ENCODE data around the gene BHLHE23.
A peak's percentile ranks its signal among the peaks of the same experiment; 100 is the strongest.

The BHLHE23 gene

DNA sequence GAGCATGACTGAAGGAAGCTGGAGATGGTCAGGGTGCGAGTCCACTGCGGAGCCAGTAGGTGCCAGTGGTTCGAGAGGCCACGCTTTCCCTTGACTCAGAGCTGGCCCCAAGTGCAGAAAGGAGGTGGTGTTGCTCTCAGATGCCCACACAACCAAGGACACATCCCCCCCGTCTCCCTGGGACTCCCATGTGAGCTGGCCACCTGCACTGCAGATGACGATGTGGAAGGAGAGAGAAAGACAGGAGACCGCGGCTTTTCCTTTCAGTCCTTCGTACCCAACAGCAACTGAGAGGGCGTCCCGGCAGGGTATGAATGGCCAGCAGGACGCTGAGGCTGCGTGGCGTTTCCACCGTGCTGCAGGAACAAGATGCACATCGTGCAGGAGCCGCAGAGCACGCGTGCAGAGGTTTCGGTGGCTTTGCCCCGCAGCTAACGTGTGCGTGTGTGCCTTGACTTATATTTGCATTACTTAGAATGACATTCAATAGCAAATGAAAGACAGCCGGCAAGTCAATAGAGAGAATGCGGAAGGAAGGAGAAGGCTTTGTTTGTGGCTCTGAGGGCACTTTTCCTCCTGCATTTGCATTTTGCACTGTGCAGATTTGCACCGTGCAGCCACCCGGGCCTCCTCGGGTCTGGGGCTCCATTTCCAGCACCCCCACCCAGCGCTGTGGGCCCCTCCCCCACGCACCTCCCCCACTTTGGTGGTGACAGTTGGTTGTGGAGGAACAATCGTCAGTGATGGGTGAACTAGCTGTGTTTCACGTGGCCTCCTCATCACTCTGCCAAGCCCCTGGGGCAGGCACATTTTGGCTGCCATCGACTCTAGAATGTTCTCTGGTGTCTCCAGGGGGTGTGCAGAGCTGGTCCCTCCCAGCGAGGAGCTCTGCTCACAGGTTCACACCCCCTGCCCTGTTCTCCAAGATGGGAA, 26.4 kb upstream of the BHLHE23 start:
- ATAC-seq, result peak; percentile 56
- Mint-ChIP-seq H3K27ac (no peak overlapping the region), H3K36me3 (no peaks in the 10 kb centered on the region), H3K4me3 (peak overlapping the region; percentile 68), H3K4me1 (peaks cover 18% of the 10 kb centered on the region), H3K27me3 (peaks cover 68% of the 10 kb centered on the region), H3K9me3 (no peaks in the 10 kb centered on the region)

DNA sequence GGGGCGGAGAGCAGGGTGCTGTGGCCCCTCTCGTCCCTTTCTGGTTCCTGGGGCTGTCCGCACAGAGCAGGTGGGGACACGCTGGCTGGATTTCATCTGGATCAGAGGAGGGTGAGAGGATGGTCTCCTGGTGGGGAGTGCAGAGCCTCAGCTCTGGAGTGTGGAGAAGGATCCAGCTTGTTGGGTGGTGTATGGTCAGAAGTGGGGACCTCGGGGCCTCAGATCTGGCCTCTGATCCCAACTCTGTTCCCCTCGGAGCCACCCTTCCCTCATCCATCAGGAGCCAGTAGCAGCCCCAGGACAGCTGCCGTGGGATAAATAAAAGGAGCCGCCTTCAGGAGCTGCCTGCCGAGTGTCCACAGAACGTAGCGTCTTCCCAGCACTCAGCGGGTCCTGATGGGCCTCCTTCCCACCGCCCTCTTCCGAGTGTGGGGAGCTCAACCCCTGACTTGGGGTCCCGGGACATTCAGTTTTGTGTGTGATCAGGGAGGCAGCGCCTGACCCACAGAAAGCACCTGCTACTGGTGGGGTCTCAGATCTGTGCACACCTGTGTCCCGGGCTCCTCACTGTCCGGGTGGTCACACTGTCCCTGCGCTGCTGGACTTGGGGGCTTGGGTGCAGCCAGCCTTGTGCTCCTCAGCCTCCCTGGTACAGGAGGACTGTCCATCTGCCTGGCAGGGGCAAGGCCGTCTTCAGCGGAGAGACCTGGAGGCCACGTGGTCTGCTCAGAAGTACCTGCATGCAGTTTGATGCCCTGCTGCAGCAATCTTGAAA, 25.4 kb upstream of the BHLHE23 start:
- no peak for ATAC-seq
- no peaks in the 10 kb centered on the region for H3K36me3 Mint-ChIP-seq
- H3K4me3 Mint-ChIP-seq, result peak overlapping the region; percentile 68
- H3K27ac Mint-ChIP-seq, result no peak overlapping the region
- H3K27me3 Mint-ChIP-seq, result peaks cover 70% of the 10 kb centered on the region
- H3K9me3 Mint-ChIP-seq, result no peaks in the 10 kb centered on the region
- H3K4me1 Mint-ChIP-seq, result peaks cover 18% of the 10 kb centered on the region

DNA sequence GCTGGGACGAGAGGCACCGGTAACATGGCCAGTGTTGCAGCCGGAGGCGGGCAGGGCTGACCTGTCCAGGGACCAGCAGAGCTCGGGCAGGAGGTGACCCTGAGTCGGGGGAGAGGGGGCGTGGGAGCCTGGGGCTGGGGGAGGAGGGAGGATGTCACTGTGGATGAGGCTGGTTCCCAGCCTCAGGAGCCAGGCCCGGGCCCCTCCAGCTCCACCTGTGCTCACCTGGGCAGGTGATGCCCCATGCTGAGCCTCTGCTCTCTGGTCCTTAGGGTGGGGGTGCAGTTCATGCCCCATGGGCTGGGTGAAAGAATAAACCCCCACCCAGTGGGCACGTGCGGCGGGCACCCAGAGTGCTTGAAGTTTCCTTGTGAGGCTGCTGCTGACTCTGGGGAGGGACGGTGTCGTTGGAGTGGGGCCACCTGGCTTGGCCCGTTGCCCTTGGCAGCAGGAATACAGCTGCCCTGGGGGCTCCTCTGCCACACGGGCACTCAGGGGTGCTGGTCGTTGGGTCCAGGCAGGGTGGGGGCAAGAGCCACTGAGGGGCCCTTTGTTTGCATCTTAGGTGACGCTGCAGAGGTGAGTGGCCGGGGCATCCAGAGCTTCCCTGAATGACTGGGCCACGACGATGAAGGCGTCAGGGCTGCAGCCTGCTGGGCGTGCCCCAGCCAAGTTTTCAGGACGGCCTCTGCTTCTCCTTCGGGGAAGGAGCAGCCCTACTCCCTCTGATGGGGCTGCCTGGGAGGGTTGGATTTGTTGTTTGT, 24.7 kb upstream of the BHLHE23 start:
- Mint-ChIP-seq H3K4me3 (no peak overlapping the region), H3K36me3 (no peaks in the 10 kb centered on the region), H3K4me1 (peaks cover 18% of the 10 kb centered on the region), H3K27me3 (peaks cover 70% of the 10 kb centered on the region), H3K27ac (no peak overlapping the region), H3K9me3 (no peaks in the 10 kb centered on the region)
- no peak for ATAC-seq

DNA sequence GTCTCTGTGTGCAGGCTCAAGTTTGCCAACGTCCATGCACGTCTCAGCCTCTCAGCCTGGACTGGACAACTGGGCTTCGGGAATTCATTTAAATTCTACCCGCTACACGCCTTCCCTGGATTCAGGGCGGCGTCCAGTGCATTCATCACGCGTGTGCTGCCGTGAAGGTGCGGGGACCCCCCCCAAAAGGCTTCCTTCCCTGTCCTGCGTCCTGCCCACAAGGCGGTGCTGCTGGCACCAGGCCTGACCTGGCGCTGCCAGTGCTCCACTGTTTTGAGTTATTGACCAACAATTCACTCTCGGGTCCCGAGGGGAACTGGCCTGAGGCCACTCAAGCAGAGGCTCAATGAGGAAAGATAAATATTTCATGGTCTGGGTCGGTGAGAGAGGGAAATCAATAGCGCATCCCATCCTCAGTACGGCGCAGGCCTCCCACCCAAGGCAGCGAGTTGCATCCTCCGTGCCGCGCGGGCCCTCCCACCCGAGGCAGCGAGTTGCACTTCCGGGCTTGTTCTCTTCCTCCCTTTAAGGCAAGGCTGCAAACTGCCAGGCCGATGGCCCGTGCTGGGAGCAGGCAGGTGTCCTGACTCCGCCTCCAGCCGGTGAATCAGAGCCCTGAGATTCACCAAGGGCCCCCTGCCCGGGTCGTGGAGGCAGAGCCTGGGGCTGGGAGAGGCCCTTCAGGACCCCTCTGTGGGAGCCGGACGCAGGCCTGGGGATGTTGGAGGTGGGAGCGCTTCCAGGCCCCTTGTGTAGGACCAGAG, 22.8 kb upstream of the BHLHE23 start:
- H3K36me3 Mint-ChIP-seq, result no peaks in the 10 kb centered on the region
- no peak overlapping the region for H3K4me3 Mint-ChIP-seq
- no peak for ATAC-seq
- H3K9me3 Mint-ChIP-seq, result no peaks in the 10 kb centered on the region
- peaks cover 75% of the 10 kb centered on the region for H3K27me3 Mint-ChIP-seq
- H3K27ac Mint-ChIP-seq, result no peak overlapping the region
- peaks cover 18% of the 10 kb centered on the region for H3K4me1 Mint-ChIP-seq

DNA sequence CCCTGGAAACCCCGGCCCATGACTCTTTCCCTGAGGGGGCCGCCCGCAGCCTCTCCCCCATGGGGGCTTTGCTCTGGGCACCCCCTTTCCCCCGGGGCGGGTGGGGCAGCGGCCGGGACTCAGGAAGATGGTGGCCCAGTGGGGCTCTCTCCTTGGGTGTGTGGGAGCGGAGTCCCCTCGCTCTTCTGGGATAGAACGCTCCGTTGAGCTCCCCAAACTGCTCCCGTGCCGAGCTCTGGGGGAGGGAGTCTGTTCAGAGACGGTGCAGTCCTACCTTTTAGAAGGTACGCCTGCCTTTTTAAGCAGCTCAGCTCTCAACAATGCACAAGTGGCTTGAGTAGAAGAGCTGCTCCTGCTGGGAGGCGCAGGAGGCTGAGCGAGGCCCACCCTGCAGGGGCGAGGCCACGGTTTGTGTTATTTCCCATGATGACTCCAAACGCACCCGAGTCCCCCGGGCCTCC, 21.7 kb upstream of the BHLHE23 start:
- Mint-ChIP-seq H3K36me3 (no peaks in the 10 kb centered on the region), H3K4me1 (peaks cover 10% of the 10 kb centered on the region), H3K27ac (no peak overlapping the region), H3K9me3 (no peaks in the 10 kb centered on the region), H3K4me3 (no peak overlapping the region), H3K27me3 (peaks cover 82% of the 10 kb centered on the region)
- ATAC-seq, result no peak

DNA sequence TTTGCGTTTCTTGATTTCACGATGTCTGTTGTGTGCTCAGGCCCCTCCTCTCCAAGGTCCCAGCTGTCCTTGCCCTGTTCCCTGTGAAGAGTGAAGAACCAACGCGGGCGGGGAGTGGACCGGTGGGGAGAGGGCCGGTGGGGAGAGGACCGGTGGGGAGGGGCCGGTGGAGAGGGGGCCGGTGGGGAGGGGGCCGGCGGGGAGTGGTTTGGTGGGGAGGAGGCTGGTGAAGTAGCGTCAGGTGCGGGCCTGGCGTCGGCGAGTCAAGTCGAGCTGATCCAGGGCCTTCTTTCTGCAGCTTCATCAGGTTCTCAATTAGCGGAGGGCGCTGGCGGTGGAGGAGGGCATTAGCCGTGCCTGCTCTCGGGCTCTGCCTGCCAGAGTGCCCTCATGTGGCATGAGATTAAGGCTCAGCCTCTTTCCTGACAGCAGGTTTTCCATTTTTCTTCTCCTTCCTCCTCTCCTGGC, 21.2 kb upstream of the BHLHE23 start:
- peaks cover 84% of the 10 kb centered on the region for H3K27me3 Mint-ChIP-seq
- H3K27ac Mint-ChIP-seq, result no peak overlapping the region
- H3K9me3 Mint-ChIP-seq, result no peaks in the 10 kb centered on the region
- peaks cover 4% of the 10 kb centered on the region for H3K4me1 Mint-ChIP-seq
- peak; percentile 60 for ATAC-seq
- no peaks in the 10 kb centered on the region for H3K36me3 Mint-ChIP-seq
- no peak overlapping the region for H3K4me3 Mint-ChIP-seq

DNA sequence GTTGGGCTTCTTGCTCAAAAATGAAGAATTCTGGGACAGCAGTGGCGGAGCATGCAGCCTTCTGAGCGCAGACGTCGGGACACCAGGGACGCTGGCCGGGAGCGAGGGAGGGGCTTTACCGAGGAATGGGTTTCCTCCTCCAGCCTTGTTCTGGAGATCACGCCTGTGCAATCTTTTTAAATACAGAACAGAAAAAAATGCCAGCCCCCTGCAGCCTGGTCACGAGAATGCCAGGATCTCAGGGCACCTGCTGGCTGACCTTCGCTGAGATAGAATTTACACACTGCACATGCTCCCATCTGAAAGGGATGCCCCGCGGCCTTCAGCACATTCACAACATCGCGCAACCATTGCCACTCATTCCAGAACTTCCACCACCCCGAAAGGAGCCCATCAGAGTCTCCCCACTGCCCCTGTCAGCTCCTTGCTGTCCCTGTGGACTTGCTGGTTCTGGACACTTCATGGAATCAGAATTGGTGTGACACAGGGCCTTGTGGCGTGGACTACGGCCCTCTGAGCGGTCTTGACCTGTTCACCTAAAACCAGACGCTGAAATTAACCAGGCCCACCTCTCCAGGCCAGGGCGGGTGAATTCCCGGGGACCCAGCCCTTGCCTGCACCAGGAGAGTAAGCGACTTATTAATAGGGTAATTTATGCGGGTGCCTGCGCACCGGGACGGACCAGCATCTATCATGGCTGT, 20.6 kb upstream of the BHLHE23 start:
- H3K36me3 Mint-ChIP-seq, result no peaks in the 10 kb centered on the region
- peaks cover 84% of the 10 kb centered on the region for H3K27me3 Mint-ChIP-seq
- ATAC-seq, result no peak
- H3K4me3 Mint-ChIP-seq, result no peak overlapping the region
- no peaks in the 10 kb centered on the region for H3K9me3 Mint-ChIP-seq
- H3K4me1 Mint-ChIP-seq, result no peaks in the 10 kb centered on the region
- no peak overlapping the region for H3K27ac Mint-ChIP-seq

DNA sequence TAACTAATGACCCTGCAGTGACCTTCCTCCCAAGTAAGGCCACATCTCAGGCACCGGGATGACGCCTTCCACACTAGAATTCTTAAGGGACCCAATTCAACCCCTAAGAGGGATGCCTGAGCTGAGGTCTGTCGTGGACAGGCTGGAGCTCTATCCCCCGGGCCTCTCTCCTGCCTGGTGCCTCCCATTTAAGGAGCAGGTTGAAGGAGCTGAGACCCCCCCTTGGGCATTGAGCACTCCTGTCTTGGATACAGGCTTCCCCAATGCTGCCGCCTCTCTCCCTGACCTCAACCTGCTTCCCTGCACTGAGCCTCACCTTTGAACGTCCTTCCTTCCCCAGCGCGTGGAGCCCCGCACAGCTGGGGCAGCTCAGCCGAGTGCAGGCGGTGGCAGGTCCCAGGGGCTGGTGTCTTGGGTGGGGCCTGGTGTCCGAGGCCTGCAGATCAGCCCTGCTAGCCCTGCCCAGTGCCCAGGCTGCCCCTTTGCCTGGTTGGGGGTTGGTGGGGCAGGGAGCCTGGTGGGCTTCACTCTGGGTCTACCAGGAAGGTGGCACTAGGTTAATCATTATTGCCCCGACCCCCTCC, 19.9 kb upstream of the BHLHE23 start:
- H3K9me3 Mint-ChIP-seq, result no peaks in the 10 kb centered on the region
- no peaks in the 10 kb centered on the region for H3K36me3 Mint-ChIP-seq
- no peaks in the 10 kb centered on the region for H3K4me1 Mint-ChIP-seq
- no peak overlapping the region for H3K27ac Mint-ChIP-seq
- ATAC-seq, result no peak
- peaks cover 84% of the 10 kb centered on the region for H3K27me3 Mint-ChIP-seq
- H3K4me3 Mint-ChIP-seq, result no peak overlapping the region

DNA sequence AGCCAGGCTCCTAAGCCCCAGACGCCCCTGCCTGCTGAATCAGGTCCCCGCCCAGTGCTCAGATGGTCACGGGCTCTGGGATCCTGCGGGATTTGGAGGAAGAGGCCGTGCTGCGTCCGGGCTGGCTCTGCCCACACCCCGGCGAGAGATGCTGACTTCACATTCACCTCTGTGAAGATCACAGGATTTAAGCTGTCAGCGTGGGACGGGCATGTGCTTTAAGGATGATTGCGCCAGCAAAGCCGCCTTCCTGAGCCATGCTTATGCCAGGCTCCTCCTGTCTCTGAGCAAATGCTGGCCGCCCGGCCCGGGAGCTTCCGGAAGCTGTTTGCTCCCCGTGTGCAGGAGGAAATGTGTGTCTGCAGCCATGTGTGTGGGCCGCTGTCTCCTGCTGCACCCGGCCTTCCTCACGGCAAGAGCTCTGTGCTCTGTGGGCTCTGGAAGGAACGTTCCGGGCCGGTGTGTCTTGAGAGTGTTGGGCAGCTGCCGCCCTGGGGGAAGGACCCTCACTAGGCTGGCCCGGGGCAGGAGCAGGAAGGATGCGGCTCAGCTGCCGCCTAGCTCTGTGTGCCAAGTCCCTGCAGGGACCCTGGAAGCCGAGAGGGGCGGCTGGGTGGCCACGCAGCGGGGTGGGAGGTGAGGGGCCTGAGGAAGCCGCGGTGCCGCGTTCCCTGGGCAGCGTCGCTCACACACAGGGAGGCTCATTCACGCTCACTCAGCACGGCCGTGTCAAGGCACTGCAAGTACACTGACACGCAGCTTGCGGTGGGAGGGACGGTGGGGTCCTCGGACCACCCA, 19.0 kb upstream of the BHLHE23 start:
- H3K4me1 Mint-ChIP-seq, result no peaks in the 10 kb centered on the region
- peaks cover 4% of the 10 kb centered on the region for H3K9me3 Mint-ChIP-seq
- H3K27me3 Mint-ChIP-seq, result peaks cover 84% of the 10 kb centered on the region
- no peak overlapping the region for H3K27ac Mint-ChIP-seq
- H3K36me3 Mint-ChIP-seq, result no peaks in the 10 kb centered on the region
- no peak for ATAC-seq
- H3K4me3 Mint-ChIP-seq, result no peak overlapping the region

DNA sequence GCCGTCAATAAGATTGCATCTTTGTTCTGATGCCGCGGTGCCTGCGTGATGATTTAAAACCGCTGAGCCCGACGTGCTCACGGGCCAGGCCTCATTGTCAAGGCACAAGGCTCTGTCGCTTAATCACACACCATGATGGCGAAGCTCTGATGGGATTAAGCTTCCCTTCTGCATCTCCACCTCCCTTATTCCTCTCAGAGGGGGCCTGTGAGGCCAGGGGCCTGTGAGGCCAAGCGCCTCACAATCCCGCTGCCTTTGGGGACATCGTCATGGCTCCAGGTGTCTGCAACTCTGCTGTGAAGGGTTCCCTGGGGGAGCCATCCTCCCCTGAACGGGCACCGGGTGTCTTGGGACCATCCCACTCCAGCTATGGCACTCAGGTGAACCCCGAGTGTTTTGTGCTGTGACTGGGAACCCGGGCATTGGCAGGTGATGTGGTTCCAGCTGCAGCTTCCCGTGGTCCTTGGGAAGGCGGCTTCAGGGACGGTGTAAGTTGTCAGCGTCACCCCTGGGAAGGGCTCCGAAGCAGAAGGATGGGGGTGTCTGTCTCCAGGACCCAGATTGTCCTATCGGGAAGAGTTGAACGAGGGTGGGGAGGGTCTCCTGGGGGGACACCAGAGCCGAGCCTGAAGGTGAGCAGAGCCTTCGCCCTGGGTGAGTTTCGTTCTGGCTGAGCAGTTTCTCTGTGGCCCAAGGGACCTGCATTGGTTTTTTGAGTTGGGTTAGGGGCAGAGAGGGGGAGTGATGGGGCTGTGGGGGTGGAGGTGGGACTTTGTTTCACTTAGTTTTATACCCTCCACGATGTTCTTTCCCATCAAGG, 18.0 kb upstream of the BHLHE23 start:
- peaks cover 9% of the 10 kb centered on the region for H3K9me3 Mint-ChIP-seq
- H3K27ac Mint-ChIP-seq, result no peak overlapping the region
- no peaks in the 10 kb centered on the region for H3K36me3 Mint-ChIP-seq
- ATAC-seq, result no peak
- peaks cover 91% of the 10 kb centered on the region for H3K27me3 Mint-ChIP-seq
- no peaks in the 10 kb centered on the region for H3K4me1 Mint-ChIP-seq
- no peak overlapping the region for H3K4me3 Mint-ChIP-seq

DNA sequence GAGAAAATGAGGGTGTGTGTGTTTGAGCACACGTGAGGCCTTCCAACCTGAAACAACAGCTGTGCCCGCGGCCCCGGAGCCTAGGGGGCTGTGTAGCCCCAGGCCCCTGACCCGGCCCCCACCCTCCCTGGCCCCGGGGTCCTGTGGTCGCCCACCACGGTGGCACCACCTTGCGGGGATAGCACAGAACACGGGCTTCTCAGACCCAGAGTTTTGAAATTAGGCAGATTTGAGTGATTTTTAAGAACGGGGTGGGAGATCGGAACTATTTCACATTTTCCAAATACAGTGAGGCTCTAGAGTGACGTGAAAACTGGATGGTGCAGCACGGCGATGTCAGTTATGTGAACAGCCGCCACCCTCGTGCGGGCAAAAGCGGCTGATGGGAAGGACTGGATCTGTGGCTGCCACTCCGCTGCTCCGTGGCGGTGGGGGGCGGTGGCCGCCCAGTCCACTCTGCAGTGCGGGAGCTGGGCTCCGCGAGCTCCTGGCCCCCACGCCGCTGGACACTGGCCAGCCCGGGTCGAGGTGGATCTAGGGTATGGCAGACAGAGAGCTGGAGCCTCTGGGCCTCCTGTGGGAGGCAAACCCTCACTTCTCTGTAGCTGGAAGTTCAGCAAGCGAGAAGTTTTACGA, 17.3 kb upstream of the BHLHE23 start:
- Mint-ChIP-seq H3K4me1 (no peaks in the 10 kb centered on the region), H3K36me3 (no peaks in the 10 kb centered on the region), H3K27ac (no peak overlapping the region), H3K4me3 (no peak overlapping the region), H3K27me3 (peaks cover 91% of the 10 kb centered on the region), H3K9me3 (peaks cover 9% of the 10 kb centered on the region)
- no peak for ATAC-seq

Data from stimulated activated memory B cell treated with anti-CD40 and anti-IgM and Interleukin-4, amounts not matched to agents 10 μg/mL and 1 μg/mL and 100 μg/mL, for 72 hours (primary cell).